NB4 (cell line): ENCODE data around the gene MRPS22.

ENCODE experiments used
- CTCF ChIP-seq: IDR thresholded peaks from one replicate; pipeline ENCODE4 v1.5.1; 2012; ENCODE audit warnings: low read depth, low read length
- MYC ChIP-seq: IDR thresholded peaks from 2 replicates; pipeline ENCODE4 v1.6.1; 2011; ENCODE audit warnings: low read depth, low read length
- POLR2A ChIP-seq: IDR thresholded peaks from 2 replicates; pipeline ENCODE4 v1.6.1; 2011; ENCODE audit warnings: mild to moderate bottlenecking; ENCODE audit not compliant: insufficient read length; ENCODE audit errors: extremely low read depth

GRCh38 chr3:139299261-139300132 lies 44.3 kb upstream of the MRPS22 start:
- TF ChIP-seq CTCF (no peak), POLR2A (no peak), MYC (no peak)
